Liver (tissue), 9 donors: ENCODE data around the gene OLIG2. TPM values are rescaled to one million over a fixed set of nuclear protein-coding genes. Genes with fewer than 3 reads are reported as not detected.

Source experiments
- DNase-seq: peaks from one replicate; pipeline ENCODE4 v3.0.0-alpha.2; 2017; ENCODE audit warnings: low spot score
- H3K27ac ChIP-seq, 2 donors: one replicate each; pipeline ENCODE4 v1.7.0; 2013; ENCODE audit warnings: inconsistent platforms in 2 of 2, low read length in 2 of 2, control low read depth in 1 of 2, low read depth in 1 of 2, mild to moderate bottlenecking in 1 of 2
- H3K27me3 ChIP-seq, 4 donors: one replicate each; pipeline versions ENCODE4 v1.6.1 to v1.7.0; 2013; ENCODE audit warnings: low read length in 3 of 4, inconsistent platforms in 1 of 4, mild to moderate bottlenecking in 1 of 4, moderate library complexity in 1 of 4; ENCODE audit not compliant: control insufficient read depth in 4 of 4, insufficient read depth in 4 of 4
- H3K36me3 ChIP-seq, 4 donors: one replicate each; pipeline versions ENCODE4 v1.6.1 to v1.7.0; 2013; ENCODE audit warnings: low read length in 3 of 4, mild to moderate bottlenecking in 3 of 4, low read depth in 1 of 4, moderate library complexity in 1 of 4; ENCODE audit not compliant: control insufficient read depth in 4 of 4, insufficient read depth in 3 of 4
- H3K4me1 ChIP-seq, 4 donors: one replicate each; pipeline versions ENCODE4 v1.6.1 to v1.7.0; 2013; ENCODE audit warnings: low read length in 3 of 4, mild to moderate bottlenecking in 3 of 4, moderate library complexity in 1 of 4; ENCODE audit not compliant: control insufficient read depth in 4 of 4, insufficient read depth in 4 of 4
- H3K4me3 ChIP-seq, 3 donors: one replicate each; pipeline versions ENCODE4 v1.6.1 to v1.7.0; 2013; ENCODE audit warnings: low read length in 3 of 3, control low read depth in 1 of 3, low read depth in 1 of 3, mild to moderate bottlenecking in 1 of 3
- H3K9ac ChIP-seq, 2 donors: one replicate each; pipeline ENCODE4 v1.7.0; 2013; ENCODE audit warnings: low read length in 2 of 2, mild to moderate bottlenecking in 2 of 2, moderate library complexity in 2 of 2, control low read depth in 1 of 2, low read depth in 1 of 2
- H3K9me3 ChIP-seq, 4 donors: one replicate each; pipeline versions ENCODE4 v1.6.1 to v1.7.0; 2013; ENCODE audit warnings: low read length in 3 of 4; ENCODE audit not compliant: control insufficient read depth in 4 of 4
- EGR1 ChIP-seq, 2 donors: IDR thresholded peaks; 2 replicates each; pipeline ENCODE4 v1.6.1; 2016 to 2018; ENCODE audit warnings: antibody characterized with exemption in 2 of 2, low read depth in 2 of 2
- FOXA2 ChIP-seq: IDR thresholded peaks from 2 replicates; pipeline ENCODE4 v1.6.1; 2016; ENCODE audit warnings: antibody characterized with exemption
- GABPA ChIP-seq, 2 donors: IDR thresholded peaks in 1 of 2; conservative IDR thresholded peaks in 1 of 2; 2 replicates each; pipeline ENCODE4 v1.6.1; 2016; ENCODE audit warnings: antibody characterized with exemption in 2 of 2, mild to moderate bottlenecking in 1 of 2, moderate library complexity in 1 of 2
- HNF4A ChIP-seq, 2 donors: conservative IDR thresholded peaks; 2 replicates each; pipeline ENCODE4 v1.6.1; 2016; ENCODE audit warnings: antibody characterized with exemption in 2 of 2, mild to moderate bottlenecking in 2 of 2
- HNF4G ChIP-seq: IDR thresholded peaks from 2 replicates; pipeline ENCODE4 v1.6.1; 2016; ENCODE audit warnings: antibody characterized with exemption
- JUND ChIP-seq, 2 donors: IDR thresholded peaks; 2 replicates each; pipeline ENCODE4 v1.6.1; 2016; ENCODE audit warnings: antibody characterized with exemption in 2 of 2
- NR2F2 ChIP-seq: IDR thresholded peaks from 2 replicates; pipeline ENCODE4 v1.6.1; 2016; ENCODE audit warnings: antibody characterized with exemption
- RAD21 ChIP-seq, 2 donors: IDR thresholded peaks; 2 replicates each; pipeline ENCODE4 v1.6.1; 2016; ENCODE audit warnings: antibody characterized with exemption in 2 of 2, mild to moderate bottlenecking in 2 of 2
- RXRA ChIP-seq, 2 donors: IDR thresholded peaks; 2 replicates each; pipeline ENCODE4 v1.6.1; 2017 to 2018; ENCODE audit warnings: antibody characterized with exemption in 2 of 2, mild to moderate bottlenecking in 1 of 2
- SP1 ChIP-seq: IDR thresholded peaks from 2 replicates; pipeline ENCODE4 v1.6.1; 2018; ENCODE audit warnings: antibody characterized with exemption, mild to moderate bottlenecking
- TAF1 ChIP-seq: conservative IDR thresholded peaks from 2 replicates; pipeline ENCODE4 v1.6.1; 2016; ENCODE audit warnings: antibody characterized with exemption, mild to moderate bottlenecking
- YY1 ChIP-seq: IDR thresholded peaks from 2 replicates; pipeline ENCODE4 v1.6.1; 2016; ENCODE audit warnings: antibody characterized with exemption, mild to moderate bottlenecking
- WGBS: extraction: QIAGEN DNeasy Blood & Tissue Kit; methylation state at CpG from one replicate; pipeline ENCODE4 v1.1.7; 2013; 5-methylcytosine and 5-hydroxymethylcytosine counted together
- polyA plus RNA-seq, 2 donors: library from polyadenylated mRNA; stranded (reverse) in 1 of 2; unstranded in 1 of 2; fragments of 200-250 nt in 1 of 2; fragments of >200 nt in 1 of 2; fragmentation: Nextera tagmentation in 1 of 2; extraction: Ambion mirVana in 1 of 2; gene quantifications; one replicate each; pipeline versions ENCODE4 v1.2.1 to v1.2.3, GENCODE V29; 2013 to 2015
- total RNA-seq, 2 donors: library from RNA; depleted of rRNA; stranded (reverse); fragments of >200 nt; gene quantifications; one replicate each; pipeline ENCODE4 v1.2.3, GENCODE V29; 2014
- TF ChIP-seq, protein P1 (sequence below): IDR thresholded peaks from 2 replicates; pipeline ENCODE4 v1.6.1; 2016; ENCODE audit warnings: antibody characterized with exemption, mild to moderate bottlenecking
- TF ChIP-seq, protein P2 (sequence below): IDR thresholded peaks from 2 replicates; pipeline ENCODE4 v1.6.1; 2016; ENCODE audit warnings: antibody characterized with exemption
- TF ChIP-seq, protein P3 (sequence below): IDR thresholded peaks from 2 replicates; pipeline ENCODE4 v1.6.1; 2016; ENCODE audit warnings: antibody characterized with exemption
- TF ChIP-seq, protein P4 (sequence below): IDR thresholded peaks from 2 replicates; pipeline ENCODE4 v1.6.1; 2016; ENCODE audit warnings: antibody characterized with exemption
- TF ChIP-seq, protein P5 (sequence below): fragments of 150-350 bp; IDR thresholded peaks from 2 replicates; pipeline ENCODE4 v1.5.1; 2017; ENCODE audit warnings: improper control_type of control experiment, low read depth, low read length; ENCODE audit not compliant: missing input control
- donor health status: healthy.
- donor health status: healthy.
- donor health status: healthy.
- donor health status: healthy.
- donor health status: healthy.

Gene OLIG2
- total and polyA plus RNA-seq, 4 donors = not detected

DNA sequence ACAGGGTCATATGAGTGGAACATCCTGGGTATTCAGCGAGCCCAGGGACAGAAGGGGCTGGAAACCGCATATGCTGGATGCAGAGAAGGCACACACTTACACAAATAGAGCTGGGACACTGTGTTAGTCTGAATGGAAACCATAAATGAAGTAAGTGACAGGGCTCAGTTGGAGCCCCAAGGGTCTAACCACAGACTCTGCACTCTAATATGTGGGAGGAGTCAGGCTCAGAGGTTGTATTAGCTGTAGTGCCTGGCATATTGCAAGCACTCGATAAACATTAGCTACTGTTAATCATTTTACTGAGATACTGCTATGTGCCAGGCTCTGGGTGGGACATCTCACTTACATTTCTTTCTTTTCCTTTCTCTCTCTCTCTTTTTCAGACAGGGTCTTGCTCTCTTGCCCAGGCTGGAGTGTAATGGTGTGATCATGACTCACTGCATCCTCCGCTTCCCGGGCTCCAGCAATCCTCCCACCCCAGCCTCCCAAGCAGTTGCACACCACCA lies 37.7 kb downstream of the OLIG2 start:
- H3K9ac ChIP-seq = no peak overlapping the region
- H3K4me1 ChIP-seq = peaks cover 0 to 19% (median 17%) of the 10 kb centered on the region in 4 donors

DNA sequence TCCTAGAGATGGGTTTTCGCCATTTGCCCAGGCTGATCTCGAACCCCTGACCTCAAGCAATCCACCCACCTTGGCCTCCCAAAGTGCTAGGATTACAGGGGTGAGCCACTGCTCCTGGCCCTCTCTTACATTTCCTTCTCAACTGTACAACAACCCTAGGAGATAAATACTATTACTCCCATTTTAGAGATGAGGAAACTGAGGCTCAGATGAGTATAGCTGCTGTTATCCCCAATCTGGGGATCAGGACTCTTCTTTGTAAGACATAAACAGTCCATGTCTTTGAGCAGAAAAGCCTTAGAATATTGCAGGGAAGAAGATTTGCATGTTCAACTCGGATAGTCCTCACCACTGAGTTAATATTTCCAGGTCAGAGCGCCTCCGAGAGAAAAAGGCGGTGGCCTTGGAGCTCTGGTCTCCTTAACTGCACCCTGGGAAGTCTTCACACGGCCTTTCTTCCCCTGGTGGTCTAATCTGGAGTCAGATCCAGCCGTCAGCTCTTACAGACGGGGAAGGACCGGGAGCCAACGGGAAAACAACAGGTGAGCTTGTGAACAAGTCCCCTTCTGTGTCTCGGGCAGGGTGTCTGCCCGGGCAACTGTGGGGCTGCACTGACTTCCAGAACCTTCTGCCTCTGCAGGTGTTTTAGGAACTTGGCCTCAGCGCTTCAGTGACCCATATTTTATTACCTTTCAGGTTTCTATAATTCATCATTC lies 38.3 kb downstream of the OLIG2 start:
- TF ChIP-seq HNF4G (no peak), FOXA2 (no peak), TAF1 (no peak), GABPA (IDR thresholded peaks at IDR 0.05 in 1 of 2, conservative IDR thresholded peaks at IDR 0.05 in 1 of 2) (no peak), EGR1 (IDR thresholded peaks at IDR 0.05; ENCODE audit: low read depth in 2 of 2) (no peak), JUND (IDR thresholded peaks at IDR 0.05) (no peak), NR2F2 (no peak), YY1 (no peak), RXRA (IDR thresholded peaks at IDR 0.05) (no peak), SP1 (no peak), HNF4A (conservative IDR thresholded peaks at IDR 0.05) (no peak), RAD21 (IDR thresholded peaks at IDR 0.05) (no peak)
- TF ChIP-seq, protein P1, sequence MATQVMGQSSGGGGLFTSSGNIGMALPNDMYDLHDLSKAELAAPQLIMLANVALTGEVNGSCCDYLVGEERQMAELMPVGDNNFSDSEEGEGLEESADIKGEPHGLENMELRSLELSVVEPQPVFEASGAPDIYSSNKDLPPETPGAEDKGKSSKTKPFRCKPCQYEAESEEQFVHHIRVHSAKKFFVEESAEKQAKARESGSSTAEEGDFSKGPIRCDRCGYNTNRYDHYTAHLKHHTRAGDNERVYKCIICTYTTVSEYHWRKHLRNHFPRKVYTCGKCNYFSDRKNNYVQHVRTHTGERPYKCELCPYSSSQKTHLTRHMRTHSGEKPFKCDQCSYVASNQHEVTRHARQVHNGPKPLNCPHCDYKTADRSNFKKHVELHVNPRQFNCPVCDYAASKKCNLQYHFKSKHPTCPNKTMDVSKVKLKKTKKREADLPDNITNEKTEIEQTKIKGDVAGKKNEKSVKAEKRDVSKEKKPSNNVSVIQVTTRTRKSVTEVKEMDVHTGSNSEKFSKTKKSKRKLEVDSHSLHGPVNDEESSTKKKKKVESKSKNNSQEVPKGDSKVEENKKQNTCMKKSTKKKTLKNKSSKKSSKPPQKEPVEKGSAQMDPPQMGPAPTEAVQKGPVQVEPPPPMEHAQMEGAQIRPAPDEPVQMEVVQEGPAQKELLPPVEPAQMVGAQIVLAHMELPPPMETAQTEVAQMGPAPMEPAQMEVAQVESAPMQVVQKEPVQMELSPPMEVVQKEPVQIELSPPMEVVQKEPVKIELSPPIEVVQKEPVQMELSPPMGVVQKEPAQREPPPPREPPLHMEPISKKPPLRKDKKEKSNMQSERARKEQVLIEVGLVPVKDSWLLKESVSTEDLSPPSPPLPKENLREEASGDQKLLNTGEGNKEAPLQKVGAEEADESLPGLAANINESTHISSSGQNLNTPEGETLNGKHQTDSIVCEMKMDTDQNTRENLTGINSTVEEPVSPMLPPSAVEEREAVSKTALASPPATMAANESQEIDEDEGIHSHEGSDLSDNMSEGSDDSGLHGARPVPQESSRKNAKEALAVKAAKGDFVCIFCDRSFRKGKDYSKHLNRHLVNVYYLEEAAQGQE = no peak
- TF ChIP-seq, protein P2, sequence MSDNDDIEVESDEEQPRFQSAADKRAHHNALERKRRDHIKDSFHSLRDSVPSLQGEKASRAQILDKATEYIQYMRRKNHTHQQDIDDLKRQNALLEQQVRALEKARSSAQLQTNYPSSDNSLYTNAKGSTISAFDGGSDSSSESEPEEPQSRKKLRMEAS = no peak
- TF ChIP-seq, protein P3, sequence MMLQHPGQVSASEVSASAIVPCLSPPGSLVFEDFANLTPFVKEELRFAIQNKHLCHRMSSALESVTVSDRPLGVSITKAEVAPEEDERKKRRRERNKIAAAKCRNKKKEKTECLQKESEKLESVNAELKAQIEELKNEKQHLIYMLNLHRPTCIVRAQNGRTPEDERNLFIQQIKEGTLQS = no peak
- TF ChIP-seq, protein P4, sequence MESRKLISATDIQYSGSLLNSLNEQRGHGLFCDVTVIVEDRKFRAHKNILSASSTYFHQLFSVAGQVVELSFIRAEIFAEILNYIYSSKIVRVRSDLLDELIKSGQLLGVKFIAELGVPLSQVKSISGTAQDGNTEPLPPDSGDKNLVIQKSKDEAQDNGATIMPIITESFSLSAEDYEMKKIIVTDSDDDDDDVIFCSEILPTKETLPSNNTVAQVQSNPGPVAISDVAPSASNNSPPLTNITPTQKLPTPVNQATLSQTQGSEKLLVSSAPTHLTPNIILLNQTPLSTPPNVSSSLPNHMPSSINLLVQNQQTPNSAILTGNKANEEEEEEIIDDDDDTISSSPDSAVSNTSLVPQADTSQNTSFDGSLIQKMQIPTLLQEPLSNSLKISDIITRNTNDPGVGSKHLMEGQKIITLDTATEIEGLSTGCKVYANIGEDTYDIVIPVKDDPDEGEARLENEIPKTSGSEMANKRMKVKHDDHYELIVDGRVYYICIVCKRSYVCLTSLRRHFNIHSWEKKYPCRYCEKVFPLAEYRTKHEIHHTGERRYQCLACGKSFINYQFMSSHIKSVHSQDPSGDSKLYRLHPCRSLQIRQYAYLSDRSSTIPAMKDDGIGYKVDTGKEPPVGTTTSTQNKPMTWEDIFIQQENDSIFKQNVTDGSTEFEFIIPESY = no peak
- TF ChIP-seq, protein P5, sequence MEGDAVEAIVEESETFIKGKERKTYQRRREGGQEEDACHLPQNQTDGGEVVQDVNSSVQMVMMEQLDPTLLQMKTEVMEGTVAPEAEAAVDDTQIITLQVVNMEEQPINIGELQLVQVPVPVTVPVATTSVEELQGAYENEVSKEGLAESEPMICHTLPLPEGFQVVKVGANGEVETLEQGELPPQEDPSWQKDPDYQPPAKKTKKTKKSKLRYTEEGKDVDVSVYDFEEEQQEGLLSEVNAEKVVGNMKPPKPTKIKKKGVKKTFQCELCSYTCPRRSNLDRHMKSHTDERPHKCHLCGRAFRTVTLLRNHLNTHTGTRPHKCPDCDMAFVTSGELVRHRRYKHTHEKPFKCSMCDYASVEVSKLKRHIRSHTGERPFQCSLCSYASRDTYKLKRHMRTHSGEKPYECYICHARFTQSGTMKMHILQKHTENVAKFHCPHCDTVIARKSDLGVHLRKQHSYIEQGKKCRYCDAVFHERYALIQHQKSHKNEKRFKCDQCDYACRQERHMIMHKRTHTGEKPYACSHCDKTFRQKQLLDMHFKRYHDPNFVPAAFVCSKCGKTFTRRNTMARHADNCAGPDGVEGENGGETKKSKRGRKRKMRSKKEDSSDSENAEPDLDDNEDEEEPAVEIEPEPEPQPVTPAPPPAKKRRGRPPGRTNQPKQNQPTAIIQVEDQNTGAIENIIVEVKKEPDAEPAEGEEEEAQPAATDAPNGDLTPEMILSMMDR = no peak
- WGBS = 43% methylated on average over 14 of the region's 14 CpGs
- no peak overlapping the region for H3K27ac ChIP-seq
- H3K9me3 ChIP-seq = no peaks in the 10 kb centered on the region
- peaks cover 0 to 13% (median 10%) of the 10 kb centered on the region in 4 donors for H3K4me1 ChIP-seq
- no peaks in the 10 kb centered on the region for H3K36me3 ChIP-seq
- H3K27me3 ChIP-seq = peaks cover 0 to 13% (median 4%) of the 10 kb centered on the region in 4 donors
- no peak overlapping the region for H3K4me3 ChIP-seq
- no peak for DNase-seq
- H3K9ac ChIP-seq = no peak overlapping the region

More for the DNA sequence above, 37.7 kb downstream of the OLIG2 start:
- no peak overlapping the region for H3K4me3 ChIP-seq
- DNase-seq = no peak
- no peaks in the 10 kb centered on the region for H3K36me3 ChIP-seq
- 93% methylated on average over 5 of the region's 5 CpGs for WGBS
- TF ChIP-seq GABPA (IDR thresholded peaks at IDR 0.05 in 1 of 2, conservative IDR thresholded peaks at IDR 0.05 in 1 of 2) (no peak), YY1 (no peak)
- TF ChIP-seq, protein P2 = no peak
- H3K27ac ChIP-seq = no peak overlapping the region
- peaks cover 0 to 8% (median 3%) of the 10 kb centered on the region in 4 donors for H3K27me3 ChIP-seq
- H3K9me3 ChIP-seq = no peaks in the 10 kb centered on the region
